GM10248 (cell line): ENCODE measurements around the gene OR13G1.

Experiments used
- CTCF ChIA-PET: fragments of 300-600 bp; sonication (Branson Sonifier 250); formaldehyde crosslinking; extraction: SDS; loops from one replicate; lab custom pipeline; 2021; ENCODE audit warnings: antibody characterized with exemption; lab: Yijun Ruan, JAX
- POLR2A ChIA-PET: fragments of 350-650 bp; sonication (Branson Sonifier 250); formaldehyde crosslinking; extraction: SDS; loops from one replicate; lab custom pipeline; 2020; ENCODE audit warnings: antibody characterized with exemption; lab: Yijun Ruan, JAX
- DNase-seq: peaks from one replicate; pipeline ENCODE4 v3.0.0; 2012; ENCODE audit errors: extremely low spot score
- CTCF ChIP-seq: IDR thresholded peaks from 2 replicates; pipeline ENCODE4 v1.5.1; 2012; ENCODE audit warnings: mild to moderate bottlenecking, low read depth; ENCODE audit errors: extremely low read depth, missing control alignments, control extremely low read depth

The OR13G1 gene

DNA sequence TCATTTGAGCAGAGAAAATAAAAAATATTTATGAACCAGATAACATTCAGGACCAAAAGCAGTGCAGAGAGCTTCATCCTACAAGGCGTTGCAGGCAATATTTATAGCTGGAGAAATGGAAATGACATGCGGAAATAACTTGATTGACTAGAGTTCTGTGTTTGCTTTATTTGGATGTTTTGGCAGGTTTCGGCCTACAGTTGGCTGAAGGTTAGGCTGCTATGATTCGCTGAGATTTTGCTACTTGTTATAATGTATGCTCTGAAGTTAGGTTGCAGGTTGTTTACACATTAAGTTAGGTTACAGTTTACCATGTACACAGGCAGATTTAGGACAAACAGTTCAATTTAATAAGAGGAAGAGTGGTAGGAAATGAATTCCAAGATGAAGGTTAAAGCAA, 632 bp upstream of the OR13G1 start:
- CTCF ChIA-PET = interaction anchor here (1.6 to 1.8 kb wide), 2 partner anchors 9 to 14 kb away, joined by 4 to 6 read pairs; no protein-coding TSS in a partner anchor
- POLR2A ChIA-PET = no interaction called here
- DNase-seq = no peak
- no peak for TF ChIP-seq CTCF

DNA sequence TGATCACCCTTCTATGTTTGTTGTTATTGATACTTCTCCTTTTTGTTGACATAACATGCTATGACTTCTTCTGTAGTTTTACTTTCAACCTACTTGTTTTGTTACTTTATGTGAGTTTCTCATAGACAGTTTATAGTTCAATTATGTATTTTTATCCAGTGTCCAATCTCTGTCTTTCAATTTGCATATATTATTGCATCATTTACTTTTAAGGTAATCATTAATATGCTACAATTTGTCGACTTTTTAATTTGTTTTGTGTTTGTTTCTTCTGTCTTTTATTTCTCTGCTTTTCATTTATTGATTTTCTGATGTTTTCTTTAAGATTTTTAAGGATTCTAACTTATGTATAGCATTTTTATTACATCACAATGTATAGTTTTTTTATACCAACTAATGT, 10.3 kb downstream of the OR13G1 start:
- DNase-seq = no peak
- TF ChIP-seq CTCF = no peak
- ChIA-PET CTCF (no interaction called here), POLR2A (no interaction called here)

DNA sequence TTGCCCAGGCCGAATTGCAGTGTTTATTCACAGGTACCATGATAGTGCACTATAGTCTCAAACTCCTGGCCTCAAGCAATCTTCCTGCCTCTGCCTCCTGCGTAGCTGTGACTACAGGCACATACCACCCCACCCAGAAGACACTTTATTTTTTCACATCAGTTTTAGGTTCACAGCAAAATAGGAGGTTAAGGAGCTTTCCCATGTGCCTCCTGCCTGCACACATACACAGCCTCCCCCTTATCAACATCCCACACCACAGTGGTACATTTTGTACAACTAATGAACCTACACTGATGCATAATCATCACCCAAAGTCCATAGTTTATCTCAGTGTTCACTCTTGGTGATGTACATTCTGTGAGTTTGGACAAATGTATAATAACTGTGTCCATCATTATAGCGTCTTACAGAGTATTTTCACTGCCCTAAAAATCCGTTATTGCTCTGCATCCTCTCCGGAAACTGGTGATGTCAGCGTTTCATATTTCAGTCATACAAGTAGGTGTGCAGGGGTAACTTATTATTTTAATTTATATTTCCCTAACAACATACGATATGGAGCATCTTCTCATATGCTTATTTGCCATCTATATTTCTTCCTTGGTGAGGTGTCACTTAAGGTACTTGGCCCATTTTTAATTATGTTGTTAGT, 23.2 kb downstream of the OR13G1 start:
- ChIA-PET POLR2A (no interaction called here), CTCF (no interaction called here)
- no peak for TF ChIP-seq CTCF
- DNase-seq = no peak

GRCh38 chr1:247653040-247653439, 26.5 kb downstream of the OR13G1 start:
- TF ChIP-seq CTCF = no peak
- ChIA-PET CTCF (no interaction called here), POLR2A (no interaction called here)
- DNase-seq = no peak

DNA sequence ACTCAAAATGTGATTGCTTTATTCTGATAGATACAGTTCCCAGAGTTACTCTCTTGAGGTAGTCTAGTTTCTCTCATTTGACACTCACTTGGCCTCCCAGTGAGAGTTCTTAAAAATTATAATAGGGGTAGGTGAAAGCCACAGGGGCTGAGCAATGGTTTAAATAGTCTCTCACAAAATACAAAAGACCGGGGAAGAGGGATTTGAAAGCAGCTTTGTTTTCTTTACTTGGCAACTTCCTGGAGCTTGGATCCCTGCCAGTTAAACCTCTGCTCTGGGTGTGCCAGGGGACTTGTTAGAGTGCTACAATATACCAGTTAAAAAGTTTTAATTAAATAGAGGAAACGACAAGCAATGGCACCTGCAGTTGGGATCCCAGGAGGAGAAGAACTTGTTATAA, 31.7 kb downstream of the OR13G1 start:
- ChIA-PET POLR2A (no interaction called here), CTCF (interaction anchor here (1.6 kb wide), 1 partner anchor 10 kb away, joined by 4 read pairs; no protein-coding TSS in a partner anchor)
- DNase-seq = no peak
- no peak for TF ChIP-seq CTCF

DNA sequence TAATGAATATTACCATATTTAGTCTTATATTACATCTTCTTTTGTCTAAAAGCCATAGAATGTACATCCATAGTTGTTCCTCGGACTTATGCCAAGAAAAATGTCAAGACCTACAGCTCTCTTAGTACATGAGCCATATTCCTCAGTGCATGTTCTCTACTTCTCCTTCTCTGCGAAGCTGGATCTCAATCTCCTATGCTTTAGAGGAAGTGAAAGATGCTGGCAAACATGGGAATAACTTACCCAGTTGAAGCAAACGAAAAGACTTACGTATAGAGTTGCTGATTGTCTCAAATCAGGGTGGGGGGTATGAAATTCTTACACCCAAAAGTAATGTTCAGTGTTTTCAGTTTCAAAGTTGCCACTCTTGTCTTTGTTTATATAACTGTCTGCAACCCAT, 32.7 kb downstream of the OR13G1 start:
- ChIA-PET CTCF (no interaction called here), POLR2A (no interaction called here)
- no peak for TF ChIP-seq CTCF
- DNase-seq = no peak
